Sigmoid colon (tissue), 4 donors: Measurements from ENCODE around the gene CHRNA4.

ENCODE experiments used
- POLR2A ChIP-seq, 2 donors: fragments of 450-650 bp; IDR thresholded peaks; one replicate each; pipeline ENCODE4 v1.6.1; 2016; ENCODE audit warnings: antibody characterized with exemption in 2 of 2, mild to moderate bottlenecking in 2 of 2, moderate library complexity in 2 of 2
- POLR2AphosphoS5 ChIP-seq, 4 donors: sonication (generic); formaldehyde crosslinking; IDR thresholded peaks; one replicate each; pipeline ENCODE4 v1.6.1; 2017; ENCODE audit warnings: antibody characterized with exemption in 4 of 4
- TF ChIP-seq, protein P1 (sequence below), 4 experiments: fragments of 450-650 bp in 3 of 4; fragments of 200-600 bp in 1 of 4; IDR thresholded peaks; one replicate each; pipeline ENCODE4 v1.5.1; 2016 to 2019; ENCODE audit warnings: antibody characterized with exemption in 4 of 4, mild to moderate bottlenecking in 3 of 4, moderate library complexity in 2 of 4

DNA sequence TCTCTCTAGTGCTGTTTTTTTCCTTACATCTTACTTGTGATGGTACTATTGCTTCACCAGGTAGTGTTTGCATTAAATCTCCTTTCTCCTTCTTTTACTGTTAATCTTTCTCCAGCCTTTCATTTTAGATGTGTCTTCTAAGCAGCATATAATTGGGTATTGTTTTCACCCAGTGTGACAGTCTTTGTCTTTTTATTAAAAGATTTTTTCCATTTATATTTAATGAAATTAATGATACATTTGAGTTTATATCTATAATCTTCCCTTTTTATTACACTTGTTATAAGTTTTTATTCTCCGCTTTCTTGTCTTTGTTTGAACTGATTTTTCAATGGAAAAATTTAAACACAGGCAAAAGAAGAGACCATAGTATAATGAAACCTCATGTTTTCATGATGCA is 59.5 kb downstream of the CHRNA4 start:
- no peak for TF ChIP-seq POLR2AphosphoS5 (IDR thresholded peaks at IDR 0.05)
- TF ChIP-seq POLR2A (IDR thresholded peaks at IDR 0.05), result no peak
- TF ChIP-seq, protein P1, sequence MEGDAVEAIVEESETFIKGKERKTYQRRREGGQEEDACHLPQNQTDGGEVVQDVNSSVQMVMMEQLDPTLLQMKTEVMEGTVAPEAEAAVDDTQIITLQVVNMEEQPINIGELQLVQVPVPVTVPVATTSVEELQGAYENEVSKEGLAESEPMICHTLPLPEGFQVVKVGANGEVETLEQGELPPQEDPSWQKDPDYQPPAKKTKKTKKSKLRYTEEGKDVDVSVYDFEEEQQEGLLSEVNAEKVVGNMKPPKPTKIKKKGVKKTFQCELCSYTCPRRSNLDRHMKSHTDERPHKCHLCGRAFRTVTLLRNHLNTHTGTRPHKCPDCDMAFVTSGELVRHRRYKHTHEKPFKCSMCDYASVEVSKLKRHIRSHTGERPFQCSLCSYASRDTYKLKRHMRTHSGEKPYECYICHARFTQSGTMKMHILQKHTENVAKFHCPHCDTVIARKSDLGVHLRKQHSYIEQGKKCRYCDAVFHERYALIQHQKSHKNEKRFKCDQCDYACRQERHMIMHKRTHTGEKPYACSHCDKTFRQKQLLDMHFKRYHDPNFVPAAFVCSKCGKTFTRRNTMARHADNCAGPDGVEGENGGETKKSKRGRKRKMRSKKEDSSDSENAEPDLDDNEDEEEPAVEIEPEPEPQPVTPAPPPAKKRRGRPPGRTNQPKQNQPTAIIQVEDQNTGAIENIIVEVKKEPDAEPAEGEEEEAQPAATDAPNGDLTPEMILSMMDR (IDR thresholded peaks at IDR 0.05), result no peak
